CD14-positive monocyte (primary cell): Measurements from ENCODE around the gene PAFAH2. TPM values are rescaled to one million over a fixed set of nuclear protein-coding genes. Genes with fewer than 3 reads are reported as not detected.

Experiments
- DNase-seq, 3 donors: peaks; one replicate each; pipeline ENCODE4 v3.0.0-alpha.2; 2011 to 2022
- H2AFZ ChIP-seq: 2 replicates; pipeline ENCODE4 v1.6.0; 2012; ENCODE audit warnings: mild to moderate bottlenecking, low read depth, low read length, inconsistent platforms; ENCODE audit not compliant: insufficient read depth, poor library complexity, severe bottlenecking
- H3K27ac ChIP-seq, 2 donors: 1 replicate in 1 of 2; 2 replicates in 1 of 2; pipeline ENCODE4 v1.5.1; 2012 to 2013; ENCODE audit warnings: low read length in 2 of 2, control low read depth in 1 of 2, inconsistent platforms in 1 of 2, low read depth in 1 of 2, mild to moderate bottlenecking in 1 of 2
- H3K27me3 ChIP-seq, 2 donors: one replicate each; pipeline versions ENCODE4 v1.6.0 to v1.6.1; 2011 to 2013; ENCODE audit warnings: low read length in 2 of 2; ENCODE audit not compliant: control insufficient read depth in 2 of 2, insufficient read depth in 2 of 2
- H3K36me3 ChIP-seq, 2 donors: replicated peaks in 1 of 2; 1 replicate in 1 of 2; 2 replicates in 1 of 2; pipeline versions ENCODE4 v1.5.1 to v1.6.1; 2012 to 2013; ENCODE audit warnings: low read length in 2 of 2, control low read depth in 1 of 2, inconsistent platforms in 1 of 2, mild to moderate bottlenecking in 1 of 2; ENCODE audit not compliant: insufficient read depth in 2 of 2, control insufficient read depth in 1 of 2
- H3K4me1 ChIP-seq, 2 donors: 1 replicate in 1 of 2; 2 replicates in 1 of 2; pipeline versions ENCODE4 v1.5.1 to v1.6.1; 2012 to 2013; ENCODE audit warnings: low read length in 2 of 2, control low read depth in 1 of 2, inconsistent platforms in 1 of 2, mild to moderate bottlenecking in 1 of 2, moderate library complexity in 1 of 2; ENCODE audit not compliant: insufficient read depth in 2 of 2, control insufficient read depth in 1 of 2
- H3K4me2 ChIP-seq: replicated peaks from 2 replicates; pipeline ENCODE3; 2012; ENCODE audit warnings: low read length, moderate library complexity, mild to moderate bottlenecking; ENCODE audit not compliant: poor library complexity, severe bottlenecking; ENCODE audit errors: extremely low read depth
- H3K4me3 ChIP-seq, 3 experiments: fragments of 200-600 bp in 1 of 3; sonication (generic) in 1 of 3; replicated peaks in 1 of 3; 1 replicate in 2 of 3; 2 replicates in 1 of 3; pipeline ENCODE4 v1.5.1; 2011 to 2013; ENCODE audit warnings: low read length in 3 of 3, mild to moderate bottlenecking in 3 of 3, control low read depth in 2 of 3, low read depth in 2 of 3, inconsistent platforms in 1 of 3, moderate library complexity in 1 of 3
- H3K79me2 ChIP-seq: 2 replicates; pipeline ENCODE4 v1.6.0; 2012; ENCODE audit warnings: mild to moderate bottlenecking, control low read depth, inconsistent platforms, low read length, moderate library complexity; ENCODE audit not compliant: insufficient read depth
- H3K9ac ChIP-seq: 2 replicates; pipeline ENCODE4 v1.6.0; 2017; ENCODE audit warnings: low read length, mild to moderate bottlenecking; ENCODE audit not compliant: insufficient read depth, poor library complexity, severe bottlenecking
- H3K9me3 ChIP-seq, 2 donors: replicated peaks in 1 of 2; 1 replicate in 1 of 2; 2 replicates in 1 of 2; pipeline versions ENCODE4 v1.5.1 to v1.6.1; 2012 to 2013; ENCODE audit warnings: low read length in 2 of 2, control low read depth in 1 of 2; ENCODE audit not compliant: control insufficient read depth in 1 of 2, insufficient read depth in 1 of 2
- H4K20me1 ChIP-seq: 2 replicates; pipeline ENCODE4 v1.6.0; 2012; ENCODE audit warnings: mild to moderate bottlenecking, low read length, control low read depth, moderate library complexity; ENCODE audit not compliant: insufficient read depth
- H3K27ac Mint-ChIP-seq, 7 donors: one replicate each; pipeline ENCODE4 v1.8.0; 2020; ENCODE audit warnings: mild to moderate bottlenecking in 7 of 7, mixed read lengths in 7 of 7, moderate library complexity in 6 of 7, inconsistent platforms in 2 of 7
- H3K27me3 Mint-ChIP-seq, 3 donors: one replicate each; pipeline ENCODE4 v1.8.0; 2021 to 2022; ENCODE audit warnings: low read depth in 3 of 3, mild to moderate bottlenecking in 3 of 3, mixed read lengths in 3 of 3, moderate library complexity in 3 of 3, inconsistent platforms in 1 of 3
- H3K36me3 Mint-ChIP-seq, 2 donors: one replicate each; pipeline ENCODE4 v1.8.0; 2020; ENCODE audit warnings: mixed read lengths in 2 of 2, inconsistent platforms in 1 of 2, mild to moderate bottlenecking in 1 of 2
- H3K4me1 Mint-ChIP-seq: one replicate; pipeline ENCODE4 v1.8.0; 2020; ENCODE audit warnings: mild to moderate bottlenecking, mixed read lengths
- H3K4me3 Mint-ChIP-seq, 2 donors: one replicate each; pipeline ENCODE4 v1.8.0; 2020; ENCODE audit warnings: mild to moderate bottlenecking in 2 of 2, mixed read lengths in 2 of 2, moderate library complexity in 1 of 2
- H3K9me3 Mint-ChIP-seq, 7 donors: one replicate each; pipeline ENCODE4 v1.8.0; 2020 to 2022; ENCODE audit warnings: mixed read lengths in 7 of 7, mild to moderate bottlenecking in 6 of 7, moderate library complexity in 6 of 7, inconsistent platforms in 2 of 7
- WGBS: methylation state at CpG from one replicate; pipeline ENCODE4 v1.1.5; 2013; ENCODE audit warnings: missing lambda C conversion rate; ENCODE audit not compliant: insufficient coverage; 5-methylcytosine and 5-hydroxymethylcytosine counted together
- intact Hi-C, 2 donors: fragments of 100-400 bp; cut with micrococcal nuclease; formaldehyde crosslinking; loops; one replicate each; pipeline versions ENCODE4 v1.15.0 to v1.15.1; 2023
- polyA minus RNA-seq: library from RNA; depleted of rRNA, polyadenylated mRNA; stranded (reverse); fragments of >200 nt; gene quantifications from 2 replicates; pipeline ENCODE4 v1.2.3, GENCODE V29; 2012
- polyA plus RNA-seq, 3 donors: library from polyadenylated mRNA; depleted of rRNA in 1 of 3; unstranded in 2 of 3; stranded (reverse) in 1 of 3; fragments of 300-500 nt in 2 of 3; fragments of >200 nt in 1 of 3; fragmentation: Illumina TruSeq in 2 of 3; gene quantifications; 1 replicate in 2 of 3; 2 replicates in 1 of 3; pipeline ENCODE4 v1.2.3, GENCODE V29; 2012 to 2021
- total RNA-seq, 12 experiments: library from RNA in 1 of 12; stranded (reverse) in 1 of 12; fragments of 120-200 nt in 1 of 12; gene quantifications; one replicate each; pipeline ENCODE4 v1.2.4 and lab custom pipeline; 2013 to 2026; ENCODE audit warnings: mixed read lengths in 6 of 12, inconsistent platforms in 1 of 12
- TF ChIP-seq, protein P1 (sequence below): fragments of 200-600 bp; IDR thresholded peaks from one replicate; pipeline ENCODE4 v1.8.0; 2022; ENCODE audit warnings: antibody characterized with exemption, mild to moderate bottlenecking

The PAFAH2 gene
- total RNA-seq (2013): 9.9 TPM
- polyA plus RNA-seq (1 to 10 TPM; 6.4 to 9.2 (median 6.8) TPM), polyA minus RNA-seq (4.0 and 7.2 TPM in 2 replicates), total RNA-seq (lab: John Stamatoyannopoulos, UW) (0.93 to 9.1 (median 5.3) reads per million in 11 experiments)

DNA sequence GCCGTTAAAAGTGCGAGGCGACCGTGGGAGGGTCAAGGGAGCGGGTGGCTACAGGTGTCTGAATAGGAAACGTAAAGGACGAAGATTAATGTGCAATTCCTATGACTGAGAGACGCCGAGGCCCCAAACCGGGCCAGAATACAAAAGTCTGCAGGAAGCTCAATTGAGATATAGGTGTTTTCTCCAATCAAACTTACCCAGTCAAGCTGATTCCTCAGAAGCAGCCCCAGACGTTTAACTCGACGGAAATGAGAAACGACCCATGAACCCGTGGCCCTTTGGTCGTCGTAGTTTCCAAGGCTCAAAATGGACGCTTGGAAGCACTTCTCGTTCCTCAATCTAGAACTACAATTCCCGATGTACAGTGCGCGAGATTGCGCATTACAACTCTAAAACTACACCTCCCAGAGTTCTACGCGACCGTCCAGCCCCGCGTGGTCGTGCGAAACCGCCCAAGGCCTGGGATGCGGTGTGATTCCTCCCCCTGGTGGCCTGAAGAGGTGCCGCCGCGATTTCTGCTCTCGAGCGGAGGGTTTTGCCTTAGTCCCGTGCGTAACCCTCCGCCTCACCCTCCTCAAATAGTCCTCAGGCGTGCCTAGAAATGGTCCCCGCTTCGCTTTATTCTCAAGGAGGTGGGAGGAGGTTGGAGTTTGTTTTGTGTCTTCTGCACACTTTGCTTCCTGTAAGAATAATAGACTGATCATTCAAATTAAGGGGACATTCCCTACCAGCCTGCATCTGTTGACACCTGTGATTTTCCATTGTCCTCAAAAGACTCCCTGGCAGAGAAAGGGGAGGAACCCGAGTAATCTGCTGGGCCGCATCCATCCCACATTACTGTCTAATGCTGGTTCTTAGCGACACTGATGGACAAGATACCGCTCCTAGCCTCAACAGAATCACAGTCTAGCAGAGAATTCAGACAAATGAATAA lies at the start of gene PAFAH2:
Gene PAFAH2 (minus strand): TSS at position 236 of the 934 bp plus-strand sequence. CDS start 7,247 bp downstream, outside the sequence.
- H3K9ac ChIP-seq: peak within 1 kb of the TSS; percentile 84

More for the DNA sequence above, at the start of gene PAFAH2:
- Histone ChIP-seq H3K36me3 (peaks cover 0 to 8% of the 10 kb centered on the region in 2 donors), H3K27ac (peak within 1 kb of the TSS; percentile 97 to 98), H3K4me3 (peak within 1 kb of the TSS; percentile 71 to 85 (median 83)), H4K20me1 (no peaks in the 10 kb centered on the region), H3K9me3 (no peaks in the 10 kb centered on the region), H3K79me2 (peaks cover 30% of the 10 kb centered on the region), H2AFZ (peak within 1 kb of the TSS; percentile 92), H3K4me1 (peaks cover 25 to 30% of the 10 kb centered on the region in 2 donors), H3K4me2 (peak within 1 kb of the TSS; percentile 91), H3K27me3 (no peaks in the 10 kb centered on the region)
- peaks cover 7 to 13% of the 10 kb centered on the region in 2 donors for H3K36me3 Mint-ChIP-seq
- DNase-seq: peak; percentile 99 to 100 (median 99)
- H3K9me3 Mint-ChIP-seq: no peaks in the 10 kb centered on the region
- under 1% methylated on average over 27 of the region's 47 CpGs for WGBS
- H3K27me3 Mint-ChIP-seq: peaks cover 0 to 5% (median 0%) of the 10 kb centered on the region in 3 donors
- peak within 1 kb of the TSS; percentile 83 to 96 for H3K4me3 Mint-ChIP-seq
- peak within 1 kb of the TSS; percentile 99 to 100 (median 100) for H3K27ac Mint-ChIP-seq
- intact Hi-C loops: loop anchor here (1.0 to 5.0 kb wide), 4 partner anchors 99 to 1356 kb away; partner anchors contain the start of gene SRRM1 (in 1 of the 2)
- TF ChIP-seq, protein P1, sequence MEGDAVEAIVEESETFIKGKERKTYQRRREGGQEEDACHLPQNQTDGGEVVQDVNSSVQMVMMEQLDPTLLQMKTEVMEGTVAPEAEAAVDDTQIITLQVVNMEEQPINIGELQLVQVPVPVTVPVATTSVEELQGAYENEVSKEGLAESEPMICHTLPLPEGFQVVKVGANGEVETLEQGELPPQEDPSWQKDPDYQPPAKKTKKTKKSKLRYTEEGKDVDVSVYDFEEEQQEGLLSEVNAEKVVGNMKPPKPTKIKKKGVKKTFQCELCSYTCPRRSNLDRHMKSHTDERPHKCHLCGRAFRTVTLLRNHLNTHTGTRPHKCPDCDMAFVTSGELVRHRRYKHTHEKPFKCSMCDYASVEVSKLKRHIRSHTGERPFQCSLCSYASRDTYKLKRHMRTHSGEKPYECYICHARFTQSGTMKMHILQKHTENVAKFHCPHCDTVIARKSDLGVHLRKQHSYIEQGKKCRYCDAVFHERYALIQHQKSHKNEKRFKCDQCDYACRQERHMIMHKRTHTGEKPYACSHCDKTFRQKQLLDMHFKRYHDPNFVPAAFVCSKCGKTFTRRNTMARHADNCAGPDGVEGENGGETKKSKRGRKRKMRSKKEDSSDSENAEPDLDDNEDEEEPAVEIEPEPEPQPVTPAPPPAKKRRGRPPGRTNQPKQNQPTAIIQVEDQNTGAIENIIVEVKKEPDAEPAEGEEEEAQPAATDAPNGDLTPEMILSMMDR: peak; percentile 90
- peaks cover 28% of the 10 kb centered on the region for H3K4me1 Mint-ChIP-seq
